HG02798 (cell line): ENCODE results near the gene CCDC47.
"Not testable (repeated sequence)": the region's sequence is repeated elsewhere in the genome, so short reads cannot be mapped to it uniquely, and the experiment has no call there.

Experiments
- ATAC-seq: cut with Tn5 transposase; IDR thresholded peaks from one replicate; pipeline ENCODE4 v1.9.1; 2021; ENCODE audit warnings: mild to moderate bottlenecking; ENCODE audit not compliant: unreplicated experiment, poor library complexity

Gene CCDC47

DNA sequence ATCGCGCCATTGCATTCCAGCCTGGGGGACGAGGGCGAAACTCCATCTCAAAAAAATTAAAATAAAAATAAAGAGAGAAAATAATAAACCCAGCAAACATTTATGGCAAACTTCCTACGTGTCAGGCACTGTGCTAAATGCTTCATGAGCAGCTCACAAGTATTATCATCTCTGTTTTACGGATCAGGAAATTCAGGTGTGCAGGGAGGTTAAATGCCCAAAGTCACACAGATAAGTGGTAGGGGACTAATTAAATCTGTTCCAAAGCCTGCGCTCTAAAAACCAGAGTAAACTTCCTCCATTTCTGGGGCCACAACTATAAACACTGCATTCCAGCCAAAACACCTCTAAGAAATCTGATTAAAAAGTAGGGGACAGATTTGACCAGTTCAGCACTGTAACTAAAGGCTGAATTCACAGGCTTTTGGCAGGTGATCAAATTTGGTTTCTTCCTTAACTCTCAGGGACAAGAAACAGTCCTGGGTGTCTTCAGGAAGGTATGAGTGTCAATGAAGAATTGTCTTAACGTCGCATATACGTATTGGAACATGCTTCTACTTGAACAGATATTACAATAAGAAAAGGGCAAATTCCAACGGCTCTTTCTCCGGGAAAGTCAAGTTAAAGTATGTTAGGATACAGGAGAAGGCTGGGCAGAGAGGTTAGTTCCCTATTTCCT lies 32.8 kb downstream of the CCDC47 start:
- ATAC-seq: no peak

DNA sequence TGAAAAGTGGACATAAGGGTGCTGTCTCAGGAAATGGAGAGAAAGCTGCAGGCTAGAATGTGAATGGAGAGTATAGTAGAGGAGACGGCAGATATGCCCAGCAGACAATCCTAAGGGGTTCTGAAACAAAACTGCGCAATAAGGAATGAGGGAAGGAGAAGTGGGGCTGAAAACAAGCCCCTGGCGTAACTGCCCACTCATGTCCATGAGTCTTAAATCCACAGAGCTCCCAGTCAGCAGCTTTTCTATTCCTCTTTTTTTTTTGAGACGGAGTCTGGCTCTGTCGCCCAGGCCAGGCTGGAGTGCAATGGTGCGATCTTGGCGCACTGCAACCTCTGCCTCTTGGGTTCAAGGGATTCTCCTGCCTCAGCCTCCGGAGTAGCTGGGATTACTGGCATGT lies 37.7 kb downstream of the CCDC47 start:
- ATAC-seq: no peak

GRCh38 chr17:63722403-63722802 lies 51.0 kb downstream of the CCDC47 start:
- ATAC-seq: no peak

- ATAC-seq: not testable (repeated sequence)
Measured at GRCh38 chr17:63720194-63720593, 53.2 kb downstream of the CCDC47 start.

- ATAC-seq: no peak
Measured at GRCh38 chr17:63718988-63719387, 54.4 kb downstream of the CCDC47 start.

GRCh38 chr17:63716426-63716825 lies 57.0 kb downstream of the CCDC47 start:
- no peak for ATAC-seq

DNA sequence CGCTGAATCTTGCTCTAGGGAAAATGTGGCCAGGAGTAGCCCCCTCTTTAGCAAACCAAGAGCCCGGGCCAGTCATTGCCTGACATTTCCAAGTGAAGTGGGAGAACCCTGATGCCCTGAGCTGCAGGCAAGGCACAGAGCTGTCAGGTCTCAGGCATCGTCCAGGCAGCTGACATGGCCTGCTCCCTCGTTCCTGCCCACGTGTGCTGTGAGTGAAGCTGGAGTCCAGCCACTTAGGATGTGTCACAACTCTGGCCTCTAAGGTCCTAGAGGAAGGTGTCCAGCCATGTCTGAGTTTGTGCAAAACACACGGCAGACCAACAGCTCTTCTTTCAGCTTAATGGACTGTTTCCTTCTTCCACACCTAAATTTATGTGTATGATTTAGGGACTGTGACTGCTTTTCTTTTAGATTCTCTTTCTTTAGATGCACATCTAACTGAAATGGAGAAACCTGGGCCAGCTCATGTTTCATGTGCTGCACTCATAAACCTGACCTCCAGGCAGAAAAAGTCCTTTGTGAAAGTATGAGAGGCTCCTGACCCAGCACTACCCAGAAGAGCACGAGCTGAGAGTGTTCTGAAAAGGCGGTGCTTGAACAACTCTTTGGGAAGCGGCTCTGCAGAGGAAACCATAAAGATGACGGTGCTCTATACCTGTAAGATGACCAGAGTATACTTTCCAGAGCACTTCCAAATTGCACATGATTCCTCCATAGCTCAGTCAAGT lies 58.7 kb downstream of the CCDC47 start:
- ATAC-seq: no peak

DNA sequence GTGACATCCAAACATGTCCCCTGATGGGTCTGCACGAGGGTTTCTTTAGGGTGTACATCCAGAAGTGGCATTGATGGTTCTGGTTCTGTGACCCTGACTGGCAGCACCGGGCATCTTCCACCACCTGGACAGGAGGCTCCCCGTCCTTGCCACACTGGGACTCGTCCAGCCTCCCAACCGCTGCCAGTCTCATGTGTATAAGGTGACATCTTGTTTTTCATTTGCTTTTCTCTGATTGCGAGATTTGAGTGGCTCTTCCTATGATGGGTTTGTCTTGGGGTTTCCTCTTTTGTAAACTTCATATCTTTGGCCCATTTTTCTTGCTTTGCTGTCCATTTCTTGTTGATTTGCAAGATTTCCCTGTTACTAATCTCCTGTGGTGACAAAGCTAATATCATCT lies 64.3 kb downstream of the CCDC47 start:
- ATAC-seq: no peak

GRCh38 chr17:63707151-63707550 lies 66.2 kb downstream of the CCDC47 start:
- ATAC-seq: no peak

DNA sequence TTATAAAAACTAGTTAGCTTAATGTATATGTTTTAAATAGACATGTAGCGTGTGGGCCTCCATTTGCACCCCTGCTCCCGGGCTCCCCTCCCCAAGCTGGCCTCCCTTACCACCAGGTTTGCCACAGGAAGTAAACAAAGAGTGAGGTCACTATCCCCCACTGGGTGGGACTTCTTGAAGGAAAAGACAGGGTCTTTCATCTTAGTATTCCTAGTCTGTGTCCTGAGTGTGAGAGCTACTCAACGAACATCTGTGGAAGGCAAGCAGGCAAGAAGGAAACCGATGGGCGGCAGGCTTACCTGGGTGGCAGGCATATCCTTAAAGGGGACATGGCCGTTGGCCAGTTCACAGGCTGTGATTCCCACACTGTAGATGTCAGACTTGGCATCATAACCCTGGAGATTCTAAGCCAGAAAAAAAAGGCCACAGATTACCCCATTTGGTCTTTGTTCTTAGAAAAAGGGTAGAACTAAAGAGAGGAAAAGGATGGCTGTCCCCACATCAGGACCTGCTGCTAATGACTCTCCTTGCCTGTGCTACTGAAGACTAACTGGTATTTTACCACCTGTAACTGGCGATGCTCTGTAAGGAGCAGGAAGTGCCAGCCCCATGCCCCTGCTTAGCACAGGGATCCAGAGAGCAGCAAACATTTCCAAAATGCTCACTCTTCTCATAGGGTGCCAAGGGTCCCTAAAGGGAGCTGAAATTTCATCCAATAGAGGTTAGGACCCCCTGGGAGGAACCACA lies 66.9 kb downstream of the CCDC47 start:
- no peak for ATAC-seq

DNA sequence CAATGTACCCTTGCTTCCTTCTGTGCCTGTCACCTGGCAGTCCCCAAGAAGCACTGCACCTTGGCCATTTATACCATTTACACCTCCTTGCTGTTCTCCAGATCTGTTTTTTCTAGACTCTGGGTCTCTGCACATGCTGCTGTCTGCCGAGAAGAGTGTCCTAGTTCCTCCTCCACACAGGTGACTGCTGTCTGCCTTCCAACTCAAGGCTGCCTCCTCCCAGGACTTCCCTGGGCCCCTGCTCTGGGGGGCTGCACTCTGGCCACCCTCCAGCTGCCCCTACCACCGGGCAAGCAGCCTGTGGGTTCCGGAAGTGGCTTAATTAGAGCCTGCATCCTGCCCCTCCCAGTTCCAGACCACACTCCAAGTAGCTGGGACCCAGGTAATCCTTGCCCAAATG lies 67.7 kb downstream of the CCDC47 start:
- no peak for ATAC-seq

- ATAC-seq: no peak
Measured at GRCh38 chr17:63704836-63705235, 68.6 kb downstream of the CCDC47 start.

DNA sequence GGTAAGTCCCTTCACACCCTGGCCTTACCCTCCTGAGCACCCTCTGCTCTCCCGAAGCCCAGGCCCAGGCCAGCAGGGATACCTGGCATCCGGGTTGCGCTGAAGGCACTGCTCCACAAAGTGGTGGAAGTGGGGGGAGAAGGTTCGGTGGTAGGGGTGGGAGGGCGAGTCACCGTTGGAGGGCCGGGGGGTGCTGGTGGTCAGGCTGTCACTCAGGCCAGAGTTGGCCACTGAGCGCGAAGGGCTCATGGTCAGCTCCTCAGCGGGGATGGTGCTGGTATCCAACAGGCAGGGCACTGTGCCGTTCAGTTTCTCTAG lies 69.2 kb downstream of the CCDC47 start:
- ATAC-seq: no peak

DNA sequence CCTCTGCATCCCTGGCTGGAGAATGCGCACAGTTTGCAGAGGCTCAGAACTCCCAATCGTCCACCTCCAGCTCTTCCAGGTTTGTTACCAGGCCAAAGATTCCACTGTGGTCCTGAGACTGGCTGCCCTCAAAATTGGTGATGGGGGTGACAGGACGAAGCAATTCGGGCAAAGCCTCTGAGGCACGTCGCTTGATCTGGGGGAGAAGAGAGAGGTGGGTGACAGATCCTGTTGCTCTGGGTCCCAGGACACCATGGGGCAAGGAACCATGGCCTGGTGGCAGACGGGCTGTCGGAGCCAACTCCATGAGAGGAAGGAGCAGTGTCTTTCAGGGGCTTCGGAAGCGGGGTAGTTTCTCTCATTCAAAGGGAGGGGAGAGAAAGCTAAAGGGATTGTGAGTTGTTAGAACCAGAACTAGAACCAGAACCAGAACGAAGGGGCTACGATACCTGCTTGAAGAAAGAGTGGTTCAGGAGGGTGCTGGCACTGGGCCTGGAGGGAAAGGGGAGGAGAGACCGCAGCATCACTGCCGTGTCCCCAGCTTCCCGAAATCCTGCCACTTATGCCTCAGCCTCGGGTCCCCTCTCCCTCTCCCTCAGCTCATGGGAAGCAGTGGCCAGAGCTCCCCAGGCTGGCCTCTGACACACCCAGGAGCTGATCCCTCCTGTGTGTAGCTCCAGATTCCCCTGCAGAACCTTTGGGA lies 69.7 kb downstream of the CCDC47 start:
- no peak for ATAC-seq

- no peak for ATAC-seq
Measured at GRCh38 chr17:63703029-63703428, 70.4 kb downstream of the CCDC47 start.

DNA sequence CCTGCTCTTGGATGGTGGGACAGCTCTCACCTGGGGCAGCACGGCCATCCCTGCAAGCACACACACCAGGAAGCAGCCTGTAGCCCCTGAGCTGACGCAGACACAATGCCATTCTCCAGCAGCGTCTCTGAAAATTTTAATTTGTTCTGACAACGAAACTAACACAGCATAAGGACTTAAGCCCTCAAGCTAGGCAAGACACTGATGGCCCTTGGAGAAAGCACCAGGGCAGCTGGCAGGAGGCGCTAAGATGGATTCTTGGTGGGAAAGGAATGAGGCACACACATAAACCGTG lies 70.7 kb downstream of the CCDC47 start:
- no peak for ATAC-seq

GRCh38 chr17:63701868-63702720 lies 71.3 kb downstream of the CCDC47 start:
- ATAC-seq: no peak

- no peak for ATAC-seq
Measured at GRCh38 chr17:63701456-63701820, 72.0 kb downstream of the CCDC47 start.

DNA sequence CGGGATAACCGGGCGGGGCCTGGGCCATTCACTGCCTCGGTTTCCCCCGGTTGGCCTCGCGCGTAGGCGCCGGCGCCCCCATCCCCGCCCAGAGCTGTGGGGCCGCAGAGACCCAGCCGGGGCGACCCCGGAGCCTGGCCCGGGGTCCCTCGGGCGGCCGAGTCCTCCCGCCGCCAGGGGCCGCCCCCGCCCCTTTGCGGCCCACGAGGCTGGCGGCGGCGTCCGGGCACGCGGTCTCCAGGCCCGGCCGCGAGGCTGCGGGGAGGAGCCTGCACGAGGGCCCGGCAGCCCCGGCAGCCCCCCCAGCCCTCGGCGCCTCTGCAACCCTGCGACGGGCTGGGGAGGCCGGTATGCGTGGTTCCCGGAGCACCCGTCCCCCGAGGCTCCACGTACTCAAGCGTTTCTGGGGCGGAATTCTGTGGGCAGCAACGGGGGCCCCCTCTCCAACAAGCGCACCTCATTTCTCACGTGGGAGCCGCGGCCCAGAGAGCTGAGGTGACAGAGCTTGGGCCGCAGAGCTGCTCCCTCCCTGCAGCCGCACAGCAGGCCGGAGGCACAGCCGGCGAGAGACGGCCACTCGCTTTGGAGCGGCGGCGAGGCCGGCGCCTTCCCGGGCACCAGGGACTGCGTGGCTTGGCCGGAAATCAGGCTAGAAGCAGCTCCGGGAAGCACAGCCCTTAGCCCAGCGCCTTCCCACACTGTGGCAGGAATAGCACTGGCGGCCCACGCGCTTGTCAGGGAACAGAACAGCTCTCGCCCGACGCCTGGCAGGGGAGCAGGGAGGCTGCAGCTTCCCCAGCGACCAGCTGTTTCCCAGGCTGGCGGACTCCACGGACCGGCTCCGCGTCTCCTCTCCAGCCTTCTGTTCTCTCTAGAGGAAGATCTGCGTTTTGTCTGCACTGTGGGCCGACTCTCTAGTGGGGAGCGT lies 72.6 kb downstream of the CCDC47 start:
- peak; percentile 15 for ATAC-seq
